ENCODE data around the gene TMEM44.

The TMEM44 gene

GRCh38 chr3:194664857-194665256, 31.6 kb upstream of the TMEM44 start:
- Mint-ChIP-seq H3K27ac (no peak overlapping the region), H3K9me3 (no peaks in the 10 kb centered on the region), H3K27me3 (no peaks in the 10 kb centered on the region), H3K36me3 (ENCODE audit: low read depth) (peaks cover 74% of the 10 kb centered on the region), H3K4me3 (no peak overlapping the region), H3K4me1 (ENCODE audit: low read depth) (peaks cover 12% of the 10 kb centered on the region)
- intact Hi-C loops (cut with micrococcal nuclease): no loop called here

DNA sequence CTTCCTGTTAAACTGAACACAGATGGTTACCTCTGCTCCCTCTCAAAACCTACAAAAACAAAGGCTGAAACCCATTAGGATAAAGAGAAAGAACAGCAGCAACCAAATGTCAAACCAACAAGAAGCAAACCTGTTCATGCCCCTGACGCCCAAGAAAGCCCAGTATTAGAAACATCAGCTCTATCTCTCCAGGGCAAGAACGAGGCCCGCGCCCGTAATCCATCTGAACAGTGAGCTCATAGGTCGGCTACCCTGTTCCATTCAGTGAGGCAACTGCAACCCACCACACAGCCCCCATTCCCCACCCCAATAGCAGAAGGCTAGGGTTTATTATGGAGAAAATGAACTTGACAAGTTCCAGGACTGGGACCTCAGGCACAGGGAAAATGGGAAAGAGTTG, 28.7 kb upstream of the TMEM44 start:
- H3K27me3 Mint-ChIP-seq: no peaks in the 10 kb centered on the region
- H3K36me3 Mint-ChIP-seq (ENCODE audit: low read depth): peaks cover 80% of the 10 kb centered on the region

GRCh38 chr3:194661374-194661773, 28.2 kb upstream of the TMEM44 start:
- intact Hi-C loops (cut with micrococcal nuclease): no loop called here
- Mint-ChIP-seq H3K9me3 (no peaks in the 10 kb centered on the region), H3K4me1 (ENCODE audit: low read depth) (no peaks in the 10 kb centered on the region), H3K36me3 (ENCODE audit: low read depth) (peaks cover 79% of the 10 kb centered on the region), H3K27me3 (no peaks in the 10 kb centered on the region), H3K4me3 (no peak overlapping the region), H3K27ac (no peak overlapping the region)

More for the DNA sequence above, 28.7 kb upstream of the TMEM44 start:
- no peak overlapping the region for H3K4me3 Mint-ChIP-seq
- H3K4me1 Mint-ChIP-seq (ENCODE audit: low read depth): peaks cover under 1% of the 10 kb centered on the region
- no peaks in the 10 kb centered on the region for H3K9me3 Mint-ChIP-seq
- H3K27ac Mint-ChIP-seq: no peak overlapping the region
- intact Hi-C loops (cut with micrococcal nuclease): no loop called here

GRCh38 chr3:194659778-194660177, 26.6 kb upstream of the TMEM44 start:
- Mint-ChIP-seq H3K4me1 (ENCODE audit: low read depth) (no peaks in the 10 kb centered on the region), H3K4me3 (no peak overlapping the region), H3K27me3 (no peaks in the 10 kb centered on the region), H3K9me3 (no peaks in the 10 kb centered on the region), H3K27ac (no peak overlapping the region), H3K36me3 (ENCODE audit: low read depth) (peaks cover 77% of the 10 kb centered on the region)
- intact Hi-C loops (cut with micrococcal nuclease): no loop called here

DNA sequence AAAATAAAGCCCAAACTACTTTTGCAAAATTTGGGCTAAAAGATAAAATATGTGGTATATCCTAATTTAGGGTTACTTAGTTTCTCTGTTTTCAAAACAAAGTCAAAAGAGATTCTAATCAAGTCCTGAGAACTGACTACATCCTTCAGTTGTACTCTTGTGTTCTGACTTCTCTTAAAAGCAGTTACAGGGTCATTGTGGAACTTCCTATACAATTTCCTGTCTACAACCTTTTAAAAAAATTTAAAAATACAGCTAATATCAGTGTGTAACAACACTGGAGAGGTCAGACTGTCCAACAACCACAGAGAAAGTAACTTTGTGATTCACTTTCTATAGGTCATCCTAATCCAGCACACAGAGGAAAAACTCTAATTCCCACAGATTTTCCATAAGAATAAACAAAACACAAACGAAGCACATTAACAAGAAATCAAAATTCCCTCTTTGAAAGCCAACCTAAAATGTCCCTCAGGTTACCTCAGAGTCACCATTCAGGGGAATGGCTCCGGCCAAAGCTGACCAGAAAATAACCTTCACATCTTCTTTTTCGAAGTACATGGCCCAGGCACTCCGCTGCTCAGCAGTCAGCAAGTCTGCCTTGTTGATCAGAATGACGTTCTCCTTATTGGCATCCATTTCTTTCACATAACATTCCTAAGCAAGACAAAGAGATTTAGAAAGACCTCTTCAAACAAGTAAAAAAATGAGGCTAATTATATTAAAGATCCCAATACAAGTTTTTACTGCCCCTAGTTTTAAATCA, 25.4 kb upstream of the TMEM44 start:
- H3K27me3 Mint-ChIP-seq: no peaks in the 10 kb centered on the region
- H3K36me3 Mint-ChIP-seq (ENCODE audit: low read depth): peaks cover 77% of the 10 kb centered on the region
- H3K4me1 Mint-ChIP-seq (ENCODE audit: low read depth): no peaks in the 10 kb centered on the region
- H3K4me3 Mint-ChIP-seq: no peak overlapping the region
- intact Hi-C loops (cut with micrococcal nuclease): no loop called here
- H3K9me3 Mint-ChIP-seq: no peaks in the 10 kb centered on the region
- no peak overlapping the region for H3K27ac Mint-ChIP-seq

GRCh38 chr3:194657439-194657838, 24.2 kb upstream of the TMEM44 start:
- Mint-ChIP-seq H3K27ac (no peak overlapping the region), H3K4me3 (no peak overlapping the region), H3K27me3 (no peaks in the 10 kb centered on the region), H3K4me1 (ENCODE audit: low read depth) (no peaks in the 10 kb centered on the region), H3K36me3 (ENCODE audit: low read depth) (peaks cover 81% of the 10 kb centered on the region), H3K9me3 (no peaks in the 10 kb centered on the region)
- intact Hi-C loops (cut with micrococcal nuclease): no loop called here

DNA sequence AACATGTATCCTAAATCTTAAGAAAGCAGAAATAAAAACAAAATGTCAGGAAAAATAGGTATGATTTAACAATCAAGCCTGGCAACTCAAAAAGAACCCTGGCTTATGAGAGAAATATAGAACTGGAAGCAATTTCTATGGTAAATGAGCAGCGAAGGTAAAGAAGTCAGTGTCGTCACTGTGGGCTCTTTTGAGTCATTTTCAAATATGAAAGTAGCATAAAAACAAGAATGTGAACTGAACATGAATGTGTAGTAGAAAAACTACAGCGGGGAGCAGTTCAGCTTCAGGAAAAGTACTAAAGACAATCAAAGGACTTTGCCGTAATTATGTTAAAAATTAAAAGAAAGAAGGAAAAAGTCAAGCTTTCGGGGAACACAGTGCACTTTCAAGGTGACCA, 21.2 kb upstream of the TMEM44 start:
- intact Hi-C loops (cut with micrococcal nuclease): no loop called here
- Mint-ChIP-seq H3K9me3 (no peaks in the 10 kb centered on the region), H3K27me3 (no peaks in the 10 kb centered on the region), H3K27ac (no peak overlapping the region), H3K36me3 (ENCODE audit: low read depth) (peaks cover 93% of the 10 kb centered on the region), H3K4me3 (no peak overlapping the region), H3K4me1 (ENCODE audit: low read depth) (no peaks in the 10 kb centered on the region)

DNA sequence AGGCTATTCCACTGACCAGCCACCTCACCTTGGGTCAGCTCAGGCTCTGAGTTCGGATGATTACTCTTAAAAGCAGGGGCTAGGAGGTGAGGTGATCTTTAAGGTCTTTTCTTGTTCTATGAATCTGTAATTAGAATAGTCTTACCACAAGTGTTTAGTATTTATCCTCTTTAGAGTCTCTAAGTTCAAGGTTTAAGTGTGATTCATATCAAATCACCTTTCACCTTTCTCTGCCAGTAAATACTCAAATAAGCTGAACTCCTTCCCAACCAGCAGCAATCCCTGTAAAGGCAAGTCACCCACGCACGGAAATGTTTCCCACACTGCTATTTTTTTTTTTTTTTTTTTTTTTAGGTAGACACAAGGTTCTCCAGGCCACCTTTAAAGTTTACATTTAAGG, 14.5 kb upstream of the TMEM44 start:
- no peak overlapping the region for H3K27ac Mint-ChIP-seq
- intact Hi-C loops (cut with micrococcal nuclease): no loop called here
- no peaks in the 10 kb centered on the region for H3K4me1 Mint-ChIP-seq (ENCODE audit: low read depth)
- no peaks in the 10 kb centered on the region for H3K27me3 Mint-ChIP-seq
- no peaks in the 10 kb centered on the region for H3K9me3 Mint-ChIP-seq
- no peak overlapping the region for H3K4me3 Mint-ChIP-seq
- H3K36me3 Mint-ChIP-seq (ENCODE audit: low read depth): peaks cover 89% of the 10 kb centered on the region

DNA sequence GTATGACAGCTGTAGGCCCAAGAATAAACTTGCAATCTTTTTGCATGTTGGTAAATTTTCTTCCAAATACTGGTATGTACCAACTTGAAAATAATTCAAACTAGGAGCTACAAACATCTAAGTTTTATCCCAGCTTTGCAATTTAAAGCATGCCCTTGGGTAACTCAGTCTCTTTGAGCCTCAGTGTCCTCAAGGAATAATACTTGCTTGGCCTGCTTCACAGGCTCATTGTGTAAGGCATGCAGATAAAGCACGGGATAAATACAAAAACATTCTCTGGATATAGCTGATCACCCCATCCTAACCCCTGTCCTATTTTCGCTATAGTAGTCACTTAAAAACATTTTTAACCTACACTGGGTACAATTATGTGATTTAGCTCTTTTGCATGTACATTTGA, 9.6 kb upstream of the TMEM44 start:
- Mint-ChIP-seq H3K9me3 (no peaks in the 10 kb centered on the region), H3K4me1 (ENCODE audit: low read depth) (no peaks in the 10 kb centered on the region), H3K36me3 (ENCODE audit: low read depth) (peaks cover 79% of the 10 kb centered on the region), H3K27ac (no peak overlapping the region), H3K27me3 (no peaks in the 10 kb centered on the region), H3K4me3 (no peak overlapping the region)
- intact Hi-C loops (cut with micrococcal nuclease): no loop called here

DNA sequence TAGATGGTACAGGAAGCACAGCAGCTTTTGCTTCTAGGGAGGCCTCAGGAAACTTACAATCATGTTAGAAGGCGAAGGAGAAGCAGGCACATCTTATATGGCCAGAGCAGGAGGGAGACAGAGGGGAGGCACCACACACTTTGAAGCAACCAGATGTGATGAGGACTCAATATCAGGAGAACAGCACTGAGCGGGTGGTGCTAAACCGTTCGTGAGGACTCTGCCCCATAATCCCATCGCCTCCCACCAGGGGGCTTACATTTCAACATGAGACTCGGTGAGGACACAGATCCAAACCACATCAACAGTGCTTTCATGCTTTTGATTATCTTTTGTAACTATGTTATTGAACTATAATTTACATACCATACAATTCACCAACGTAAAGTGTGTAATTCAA, 7.6 kb upstream of the TMEM44 start:
- Mint-ChIP-seq H3K4me1 (ENCODE audit: low read depth) (peaks cover 9% of the 10 kb centered on the region), H3K36me3 (ENCODE audit: low read depth) (peaks cover 68% of the 10 kb centered on the region), H3K4me3 (no peak overlapping the region), H3K27ac (no peak overlapping the region), H3K27me3 (no peaks in the 10 kb centered on the region), H3K9me3 (no peaks in the 10 kb centered on the region)
- intact Hi-C loops (cut with micrococcal nuclease): no loop called here

DNA sequence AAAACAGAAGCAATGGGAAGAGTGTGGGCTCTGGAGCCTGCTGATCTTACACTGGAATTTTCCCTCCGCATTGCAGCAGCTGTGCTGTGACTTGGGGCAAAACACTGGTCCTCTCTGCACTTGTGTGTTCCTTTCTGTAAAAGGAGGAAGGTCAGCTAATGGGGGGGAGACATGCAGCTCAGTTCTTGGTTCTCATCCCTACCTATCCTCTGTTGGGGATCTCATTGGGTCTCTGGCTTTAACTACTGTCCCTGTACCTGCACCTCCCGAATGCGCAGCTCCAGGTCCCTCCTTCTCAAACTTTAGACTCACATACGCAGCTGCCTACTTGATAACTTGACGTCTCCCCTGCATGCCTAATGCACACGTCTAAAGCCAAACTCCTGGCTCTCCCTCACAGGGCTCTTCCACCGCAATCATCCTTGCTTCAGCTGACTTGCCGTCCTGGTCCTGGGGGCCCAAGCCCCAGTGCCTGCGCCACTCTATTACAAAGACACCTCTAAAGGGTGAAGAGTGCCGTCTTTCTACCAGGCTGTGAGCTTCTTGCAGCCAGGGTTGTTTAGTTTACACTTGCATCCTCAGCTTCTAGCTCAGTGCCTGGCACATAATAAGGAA, 5.9 kb upstream of the TMEM44 start:
- H3K4me1 Mint-ChIP-seq (ENCODE audit: low read depth): peaks cover 14% of the 10 kb centered on the region
- intact Hi-C loops (cut with micrococcal nuclease): no loop called here
- H3K27me3 Mint-ChIP-seq: no peaks in the 10 kb centered on the region
- peaks cover 50% of the 10 kb centered on the region for H3K36me3 Mint-ChIP-seq (ENCODE audit: low read depth)
- H3K9me3 Mint-ChIP-seq: no peaks in the 10 kb centered on the region
- no peak overlapping the region for H3K4me3 Mint-ChIP-seq
- no peak overlapping the region for H3K27ac Mint-ChIP-seq

GRCh38 chr3:194637541-194638400, 4.6 kb upstream of the TMEM44 start:
- no peaks in the 10 kb centered on the region for H3K9me3 Mint-ChIP-seq
- intact Hi-C loops (cut with micrococcal nuclease): no loop called here
- peaks cover 37% of the 10 kb centered on the region for H3K36me3 Mint-ChIP-seq (ENCODE audit: low read depth)
- no peak overlapping the region for H3K27ac Mint-ChIP-seq
- no peak overlapping the region for H3K4me3 Mint-ChIP-seq
- H3K4me1 Mint-ChIP-seq (ENCODE audit: low read depth): peaks cover 20% of the 10 kb centered on the region
- no peaks in the 10 kb centered on the region for H3K27me3 Mint-ChIP-seq

GRCh38 chr3:194637066-194637465, 3.8 kb upstream of the TMEM44 start:
- Mint-ChIP-seq H3K27me3 (peaks cover 4% of the 10 kb centered on the region), H3K27ac (no peak overlapping the region), H3K4me3 (no peak overlapping the region), H3K9me3 (no peaks in the 10 kb centered on the region), H3K36me3 (ENCODE audit: low read depth) (peaks cover 32% of the 10 kb centered on the region), H3K4me1 (ENCODE audit: low read depth) (peaks cover 27% of the 10 kb centered on the region)
- intact Hi-C loops (cut with micrococcal nuclease): no loop called here

DNA sequence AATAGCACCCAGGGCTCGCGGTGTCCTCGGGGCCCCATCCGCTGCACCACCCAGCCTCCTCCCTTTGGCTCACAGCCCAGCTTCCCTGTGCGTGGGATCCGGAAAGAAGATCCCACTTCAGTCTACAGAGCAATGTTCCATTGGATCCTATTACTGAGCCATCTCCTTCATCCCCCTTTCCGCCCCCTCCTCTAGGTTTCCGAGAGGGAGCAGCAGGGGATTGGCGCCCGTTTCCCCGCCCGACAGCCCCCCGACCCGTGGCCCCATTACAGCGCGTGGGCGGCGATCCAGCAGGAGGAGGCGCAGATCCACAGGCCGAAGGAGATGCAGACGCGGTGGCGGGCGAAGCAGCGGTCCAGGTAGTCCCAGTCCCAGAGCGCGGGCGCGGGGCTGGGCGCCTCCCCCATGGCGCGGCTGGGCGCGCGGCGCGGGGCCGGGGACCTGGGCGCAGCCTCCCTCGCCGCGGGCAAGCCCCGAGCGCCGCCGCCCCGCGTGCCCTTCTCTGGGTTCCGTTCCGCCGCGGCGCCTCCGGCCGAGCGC, 340 bp downstream of the TMEM44 start:
- intact Hi-C loops (cut with micrococcal nuclease): no loop called here
- Mint-ChIP-seq H3K27ac (no peak overlapping the region), H3K4me3 (peak overlapping the region; percentile 78), H3K9me3 (no peaks in the 10 kb centered on the region), H3K27me3 (peaks cover 6% of the 10 kb centered on the region), H3K4me1 (ENCODE audit: low read depth) (peaks cover 31% of the 10 kb centered on the region), H3K36me3 (ENCODE audit: low read depth) (no peaks in the 10 kb centered on the region)
